ENCODE results near the gene TESK1.
"Not testable (repeated sequence)": the region's sequence is repeated elsewhere in the genome, so short reads cannot be mapped to it uniquely, and the experiment has no call there.

Gene TESK1

GRCh38 chr9:35616681-35617459, 11.8 kb downstream of the TESK1 start:
- peak; percentile 80 for DNase-seq

GRCh38 chr9:35617548-35617947, 12.5 kb downstream of the TESK1 start:
- DNase-seq, result no peak

GRCh38 chr9:35618325-35618727, 13.3 kb downstream of the TESK1 start, which contains the start of gene CD72:
Gene CD72, minus strand, starts transcription at chr9:35618413. Its CDS starts 110 bp downstream, at chr9:35618303.
- peak; percentile 71 for DNase-seq

GRCh38 chr9:35618854-35619799, 14.1 kb downstream of the TESK1 start:
- DNase-seq, result peak; percentile 77

GRCh38 chr9:35619800-35620158, 14.7 kb downstream of the TESK1 start:
- no peak for DNase-seq

- DNase-seq, result no peak
Observed at GRCh38 chr9:35627575-35627974, 22.5 kb downstream of the TESK1 start.

- no peak for DNase-seq
Observed at GRCh38 chr9:35628389-35628991, 23.4 kb downstream of the TESK1 start.

GRCh38 chr9:35629597-35629996, 24.5 kb downstream of the TESK1 start:
- DNase-seq, result no peak

- no peak for DNase-seq
Observed at GRCh38 chr9:35635730-35636129, 30.7 kb downstream of the TESK1 start.

- DNase-seq, result peak; percentile 72
Observed at GRCh38 chr9:35636135-35636876, 31.2 kb downstream of the TESK1 start.

GRCh38 chr9:35636877-35637246, 31.8 kb downstream of the TESK1 start:
- not testable (repeated sequence) for DNase-seq

GRCh38 chr9:35637427-35637955, 32.4 kb downstream of the TESK1 start:
- not testable (repeated sequence) for DNase-seq

GRCh38 chr9:35638751-35639150, 33.7 kb downstream of the TESK1 start:
- DNase-seq, result not testable (repeated sequence)

GRCh38 chr9:35639225-35639624, 34.2 kb downstream of the TESK1 start:
- peak; percentile 72 for DNase-seq

- peak; percentile 66 for DNase-seq
Observed at GRCh38 chr9:35639631-35640030, 34.6 kb downstream of the TESK1 start.

- DNase-seq, result not testable (repeated sequence)
Observed at GRCh38 chr9:35640431-35640830, 35.4 kb downstream of the TESK1 start.

GRCh38 chr9:35641478-35641877, 36.4 kb downstream of the TESK1 start:
- not testable (repeated sequence) for DNase-seq

GRCh38 chr9:35643046-35643445, 38.0 kb downstream of the TESK1 start:
- DNase-seq, result no peak

GRCh38 chr9:35645736-35646135, 40.7 kb downstream of the TESK1 start:
- DNase-seq, result not testable (repeated sequence)

GRCh38 chr9:35646153-35646532, 41.1 kb downstream of the TESK1 start:
- no peak for DNase-seq

- DNase-seq, result peak; percentile 97
Observed at GRCh38 chr9:35646533-35647265, 41.6 kb downstream of the TESK1 start.
